Type B pancreatic cell (in vitro differentiated cells): ENCODE data around the gene TNFRSF13B. TPM values are rescaled to one million over a fixed set of nuclear protein-coding genes. Genes with fewer than 3 reads are reported as not detected.
"Not testable (repeated sequence)": the region's sequence is repeated elsewhere in the genome, so short reads cannot be mapped to it uniquely, and the experiment has no call there.

ENCODE experiments used
- DNase-seq: peaks from one replicate; pipeline ENCODE4 v3.0.0; 2021; ENCODE audit warnings: mixed read lengths; ENCODE audit not compliant: unreplicated experiment; ENCODE audit errors: extremely low spot score
- H3K27ac Mint-ChIP-seq: 2 replicates; pipeline ENCODE4 v1.8.0; 2021; ENCODE audit warnings: mild to moderate bottlenecking, mixed read lengths
- H3K27me3 Mint-ChIP-seq: 2 replicates; pipeline ENCODE4 v1.8.0; 2021; ENCODE audit warnings: mixed read lengths
- H3K36me3 Mint-ChIP-seq: 2 replicates; pipeline ENCODE4 v1.8.0; 2021; ENCODE audit warnings: mixed read lengths
- H3K4me1 Mint-ChIP-seq: one replicate; pipeline ENCODE4 v1.8.0; 2021; ENCODE audit warnings: mixed read lengths; ENCODE audit not compliant: unreplicated experiment
- H3K4me3 Mint-ChIP-seq: 2 replicates; pipeline ENCODE4 v1.8.0; 2021; ENCODE audit warnings: mild to moderate bottlenecking, mixed read lengths
- H3K9me3 Mint-ChIP-seq: 2 replicates; pipeline ENCODE4 v1.8.0; 2021; ENCODE audit warnings: mixed read lengths
- total RNA-seq: library from RNA; stranded (reverse); gene quantifications from 2 replicates; pipeline ENCODE4 v1.2.1, GENCODE V29; 2021; ENCODE audit warnings: low replicate concordance
- TF ChIP-seq, protein P1 (sequence below): fragments of 200-600 bp; sonication (generic); conservative IDR thresholded peaks from 2 replicates; pipeline ENCODE4 v1.5.0; 2021; ENCODE audit warnings: antibody characterized with exemption, mild to moderate bottlenecking

TNFRSF13B gene
- total RNA-seq, 1 donor from 2014 or later, result not detected

DNA sequence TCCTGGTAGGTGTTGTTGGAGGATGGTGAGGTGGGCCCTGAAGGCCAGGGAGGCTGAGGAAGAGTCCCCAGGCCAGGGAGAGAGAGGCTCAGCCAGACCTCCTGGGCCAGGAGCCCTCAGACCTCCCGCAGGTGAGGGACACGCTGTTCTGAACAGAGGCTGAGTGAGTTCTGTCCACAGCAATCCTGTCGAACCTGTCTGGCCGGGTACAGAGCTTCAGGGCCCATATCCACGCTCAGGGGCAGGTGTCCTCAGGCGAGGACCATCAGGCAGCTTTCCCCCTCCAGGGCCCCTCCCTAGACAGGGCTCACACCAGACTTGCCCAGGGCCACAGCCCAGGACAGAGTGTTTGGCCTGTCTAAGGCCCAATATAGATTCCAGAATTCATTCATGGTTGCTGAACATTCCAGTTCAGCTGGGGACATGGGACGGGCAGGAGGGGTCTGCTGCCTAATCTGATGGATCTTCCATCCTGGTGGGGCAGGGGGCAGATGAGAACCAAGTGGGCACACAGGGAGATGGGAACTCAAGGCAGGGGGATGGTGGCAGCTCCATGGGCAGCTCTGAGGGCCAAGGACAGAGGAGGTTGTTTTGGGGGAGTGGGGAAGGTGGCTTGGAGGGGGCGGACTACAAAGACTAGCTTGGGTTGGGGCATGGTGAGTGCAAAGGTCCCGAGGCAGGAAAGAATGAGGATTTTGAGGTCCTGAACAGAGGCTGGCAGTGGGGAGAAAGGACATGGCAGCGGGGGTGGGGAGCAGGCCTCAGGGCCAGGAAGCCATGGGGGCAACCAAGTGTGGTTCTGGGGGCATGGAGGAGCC lies 46.9 kb upstream of the TNFRSF13B start:
- no peaks in the 10 kb centered on the region for H3K36me3 Mint-ChIP-seq
- no peaks in the 10 kb centered on the region for H3K27me3 Mint-ChIP-seq
- DNase-seq, result no peak
- H3K4me3 Mint-ChIP-seq, result peak overlapping the region; percentile 16
- H3K9me3 Mint-ChIP-seq, result no peaks in the 10 kb centered on the region
- H3K27ac Mint-ChIP-seq, result peak overlapping the region; percentile 94
- TF ChIP-seq, protein P1, sequence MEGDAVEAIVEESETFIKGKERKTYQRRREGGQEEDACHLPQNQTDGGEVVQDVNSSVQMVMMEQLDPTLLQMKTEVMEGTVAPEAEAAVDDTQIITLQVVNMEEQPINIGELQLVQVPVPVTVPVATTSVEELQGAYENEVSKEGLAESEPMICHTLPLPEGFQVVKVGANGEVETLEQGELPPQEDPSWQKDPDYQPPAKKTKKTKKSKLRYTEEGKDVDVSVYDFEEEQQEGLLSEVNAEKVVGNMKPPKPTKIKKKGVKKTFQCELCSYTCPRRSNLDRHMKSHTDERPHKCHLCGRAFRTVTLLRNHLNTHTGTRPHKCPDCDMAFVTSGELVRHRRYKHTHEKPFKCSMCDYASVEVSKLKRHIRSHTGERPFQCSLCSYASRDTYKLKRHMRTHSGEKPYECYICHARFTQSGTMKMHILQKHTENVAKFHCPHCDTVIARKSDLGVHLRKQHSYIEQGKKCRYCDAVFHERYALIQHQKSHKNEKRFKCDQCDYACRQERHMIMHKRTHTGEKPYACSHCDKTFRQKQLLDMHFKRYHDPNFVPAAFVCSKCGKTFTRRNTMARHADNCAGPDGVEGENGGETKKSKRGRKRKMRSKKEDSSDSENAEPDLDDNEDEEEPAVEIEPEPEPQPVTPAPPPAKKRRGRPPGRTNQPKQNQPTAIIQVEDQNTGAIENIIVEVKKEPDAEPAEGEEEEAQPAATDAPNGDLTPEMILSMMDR, result no peak
- H3K4me1 Mint-ChIP-seq, result peaks cover 19% of the 10 kb centered on the region

DNA sequence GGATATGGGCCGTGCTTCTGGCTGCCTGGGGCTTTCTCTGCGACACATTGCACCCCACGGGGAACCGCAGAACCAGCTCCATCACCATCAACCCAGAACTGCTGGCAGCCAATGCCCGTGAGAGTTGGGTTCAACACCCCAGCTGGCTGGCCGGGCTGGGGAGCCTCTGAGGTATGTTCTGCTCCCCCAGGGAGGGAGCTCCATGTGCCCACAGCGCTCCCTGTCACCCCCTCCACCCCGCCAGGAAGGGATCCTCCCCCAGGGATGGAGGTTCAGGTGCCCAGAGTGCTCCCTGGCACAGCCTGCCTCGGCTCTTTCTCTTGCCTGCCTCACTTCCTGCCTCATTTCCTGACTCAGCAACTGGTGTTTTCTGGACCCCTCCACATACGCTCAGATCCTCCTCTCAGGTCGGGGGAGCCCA lies 46.1 kb upstream of the TNFRSF13B start:
- TF ChIP-seq, protein P1, result no peak
- peaks cover 16% of the 10 kb centered on the region for H3K4me1 Mint-ChIP-seq
- no peak overlapping the region for H3K4me3 Mint-ChIP-seq
- H3K27ac Mint-ChIP-seq, result peak overlapping the region; percentile 94
- no peaks in the 10 kb centered on the region for H3K27me3 Mint-ChIP-seq
- H3K9me3 Mint-ChIP-seq, result no peaks in the 10 kb centered on the region
- no peak for DNase-seq
- no peaks in the 10 kb centered on the region for H3K36me3 Mint-ChIP-seq

DNA sequence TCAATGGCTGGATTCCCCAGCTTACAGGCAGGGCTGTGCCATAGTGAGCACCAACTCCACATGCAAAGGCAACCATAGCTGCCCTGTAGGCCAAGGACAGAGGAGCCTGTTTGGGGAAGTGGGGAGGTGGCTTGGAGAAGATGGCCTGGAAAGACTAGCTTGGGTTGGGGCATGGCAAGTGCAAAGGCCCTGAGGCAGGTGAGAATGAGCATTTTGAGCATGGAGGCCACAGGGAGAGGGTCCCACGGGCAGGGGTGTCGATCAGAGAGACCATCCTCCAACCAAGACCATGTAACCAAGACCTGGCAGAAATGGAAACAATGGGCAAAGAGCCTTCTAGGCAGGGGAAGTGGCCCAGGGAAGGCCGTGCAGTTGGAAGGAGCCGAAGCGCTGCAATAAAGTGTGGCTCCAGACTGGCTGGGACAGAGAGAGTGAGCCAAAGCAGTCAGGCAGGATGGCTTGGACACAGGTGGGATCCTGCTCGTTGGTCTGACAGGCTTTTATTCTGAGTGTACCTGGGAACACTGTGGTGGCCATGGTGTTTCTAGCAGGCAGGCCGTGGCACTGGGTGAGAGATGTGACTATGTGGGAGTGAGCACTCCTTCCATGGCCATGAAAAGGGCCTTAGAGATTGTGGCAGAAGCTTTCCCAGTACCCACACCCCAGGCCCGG lies 45.6 kb upstream of the TNFRSF13B start:
- H3K36me3 Mint-ChIP-seq, result no peaks in the 10 kb centered on the region
- peak overlapping the region; percentile 92 for H3K27ac Mint-ChIP-seq
- H3K4me1 Mint-ChIP-seq, result peaks cover 14% of the 10 kb centered on the region
- no peaks in the 10 kb centered on the region for H3K9me3 Mint-ChIP-seq
- TF ChIP-seq, protein P1, result no peak
- DNase-seq, result no peak
- H3K27me3 Mint-ChIP-seq, result no peaks in the 10 kb centered on the region
- H3K4me3 Mint-ChIP-seq, result no peak overlapping the region

DNA sequence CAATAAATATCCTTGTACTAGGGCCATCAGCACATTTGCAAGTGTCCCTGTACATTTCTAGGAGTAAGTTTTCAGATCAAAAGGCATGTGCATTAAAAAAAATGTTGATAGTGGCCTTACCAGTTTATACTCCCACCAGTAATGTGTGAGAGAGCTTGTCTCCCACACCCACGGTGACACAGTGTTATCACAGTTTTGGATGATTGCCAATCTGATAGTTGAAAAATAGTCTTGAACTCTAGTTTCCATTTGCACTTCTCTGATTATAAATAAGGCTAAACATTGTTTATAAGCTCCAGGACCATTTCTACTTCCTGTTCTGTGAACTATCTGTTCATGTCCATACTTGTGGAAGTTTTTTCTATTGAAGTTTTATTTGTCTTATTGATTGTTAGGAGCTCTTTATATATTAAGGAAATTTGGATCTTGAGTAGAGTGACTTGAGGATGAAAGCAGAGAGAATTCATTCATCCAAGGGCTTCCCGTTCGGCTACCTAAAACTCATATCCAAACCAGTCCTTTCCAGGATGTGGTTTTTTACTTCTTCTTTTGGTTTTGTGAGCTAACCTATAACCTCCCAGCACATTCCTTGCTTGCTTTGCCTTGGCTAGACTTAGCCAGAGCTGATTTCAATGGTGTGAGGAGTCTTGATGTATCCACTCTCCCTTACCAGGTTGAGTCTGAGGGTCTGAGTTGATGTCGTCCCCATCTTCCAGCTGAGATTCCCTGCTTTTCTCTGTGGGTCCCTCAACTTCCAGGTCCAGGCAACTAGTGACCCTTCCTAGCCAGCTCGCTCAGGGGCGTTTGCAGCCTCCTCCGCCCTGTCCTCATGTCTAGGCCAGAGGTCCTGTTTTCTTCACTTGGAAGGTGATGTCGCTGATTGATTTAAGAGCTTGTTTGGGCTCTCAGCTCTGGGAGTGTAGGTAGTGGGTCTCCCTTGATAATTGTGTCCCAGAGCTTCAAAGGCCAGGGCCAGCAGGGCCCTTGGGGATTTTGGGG lies 44.6 kb upstream of the TNFRSF13B start:
- H3K4me3 Mint-ChIP-seq, result peak overlapping the region; percentile 41

DNA sequence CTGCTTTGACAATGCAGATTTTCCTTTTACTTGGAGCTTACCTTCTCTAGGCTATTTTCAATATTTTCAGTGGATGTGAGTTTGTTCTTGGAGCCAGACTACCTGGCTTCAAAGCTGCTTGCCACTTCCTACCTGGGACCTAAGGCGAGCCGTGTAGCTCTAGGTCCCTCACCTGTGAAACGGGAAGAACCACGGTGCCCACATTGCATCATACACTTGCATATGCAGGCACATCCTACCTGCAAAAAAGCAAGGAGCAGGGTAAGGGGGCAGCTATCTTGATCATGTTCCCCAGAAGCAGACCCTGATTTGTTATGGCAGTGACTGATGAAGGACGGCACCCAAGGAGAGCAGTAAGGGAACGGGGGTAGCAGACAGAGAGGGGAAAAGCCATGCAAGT lies 43.3 kb upstream of the TNFRSF13B start:
- Mint-ChIP-seq H3K27ac (peak overlapping the region; percentile 92), H3K4me3 (peak overlapping the region; percentile 48), H3K9me3 (no peaks in the 10 kb centered on the region), H3K27me3 (no peaks in the 10 kb centered on the region), H3K4me1 (peaks cover 14% of the 10 kb centered on the region), H3K36me3 (no peaks in the 10 kb centered on the region)
- TF ChIP-seq, protein P1, result no peak
- no peak for DNase-seq

More for the DNA sequence above, 44.6 kb upstream of the TNFRSF13B start:
- peak overlapping the region; percentile 92 for H3K27ac Mint-ChIP-seq
- not testable (repeated sequence) for H3K9me3 Mint-ChIP-seq, DNase-seq, H3K27me3 Mint-ChIP-seq, H3K36me3 Mint-ChIP-seq
- peaks cover 14% of the 10 kb centered on the region for H3K4me1 Mint-ChIP-seq

DNA sequence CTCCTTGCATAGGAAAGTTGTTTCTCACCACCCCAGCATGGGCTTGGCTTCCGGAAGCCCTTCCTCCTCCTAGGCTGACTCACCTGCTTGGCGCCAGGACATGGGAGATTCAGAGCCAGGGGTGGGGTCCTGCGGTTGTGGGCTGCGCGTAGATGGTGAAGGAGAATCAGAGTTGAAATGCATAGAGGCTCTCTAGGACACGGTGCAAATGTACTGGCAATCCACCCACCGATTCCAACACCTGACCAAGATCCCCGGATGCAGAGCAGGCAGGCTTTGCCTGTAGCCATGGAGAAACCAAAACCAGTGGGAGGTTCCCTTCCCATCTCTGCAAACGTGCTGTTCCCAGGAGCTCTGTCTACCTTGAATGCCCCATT lies 42.8 kb upstream of the TNFRSF13B start:
- H3K36me3 Mint-ChIP-seq, H3K4me3 Mint-ChIP-seq, H3K27me3 Mint-ChIP-seq, DNase-seq, H3K9me3 Mint-ChIP-seq: not testable (repeated sequence)
- Mint-ChIP-seq H3K4me1 (peaks cover 10% of the 10 kb centered on the region), H3K27ac (peak overlapping the region; percentile 92)

DNA sequence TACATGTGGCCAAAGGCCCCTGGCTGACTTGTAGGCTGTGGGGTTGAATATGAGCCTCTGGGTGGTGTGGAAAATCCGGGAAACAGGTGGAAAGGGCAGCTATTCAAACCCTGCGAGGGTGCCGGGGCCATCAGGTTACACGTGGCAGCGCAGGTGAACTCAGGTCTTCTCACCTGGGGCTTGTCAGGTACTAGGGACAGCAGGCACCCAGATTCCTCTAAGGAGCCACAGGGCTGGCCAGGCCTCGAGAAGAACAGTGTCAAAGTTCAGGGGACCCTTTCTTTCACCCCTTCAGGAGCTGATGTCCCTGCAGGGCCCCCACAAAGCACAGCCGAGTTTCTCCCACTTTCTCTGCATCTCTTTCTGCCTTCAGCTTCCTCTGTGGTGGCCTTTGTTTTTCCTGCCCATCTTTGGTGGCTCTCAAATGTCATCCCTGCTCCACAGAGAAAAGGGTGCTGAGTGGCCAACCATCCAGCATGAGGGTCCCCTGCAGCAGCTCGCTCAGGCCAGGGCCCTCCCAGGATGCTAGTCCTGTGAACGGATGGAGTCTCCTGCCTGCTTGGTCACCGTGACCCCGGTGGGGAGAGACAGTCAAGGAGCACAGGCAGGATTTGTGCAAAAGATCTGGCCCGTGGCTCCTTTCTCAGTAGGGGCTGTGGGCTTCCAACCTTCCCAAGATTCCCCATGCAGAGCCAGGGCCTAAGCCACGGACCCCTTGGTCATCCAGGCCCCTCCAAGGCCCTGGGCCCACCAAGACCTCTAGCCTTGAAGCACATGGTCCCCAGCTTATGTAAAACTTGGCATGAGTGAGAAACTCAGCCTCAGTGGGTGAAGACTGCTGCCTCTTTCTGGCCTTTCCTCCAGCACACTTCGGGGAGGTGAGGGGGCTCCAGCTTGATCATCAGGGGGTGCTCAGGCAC lies 42.2 kb upstream of the TNFRSF13B start:
- peak overlapping the region; percentile 92 for H3K27ac Mint-ChIP-seq
- not testable (repeated sequence) for H3K9me3 Mint-ChIP-seq, DNase-seq, H3K27me3 Mint-ChIP-seq, H3K36me3 Mint-ChIP-seq, H3K4me1 Mint-ChIP-seq, H3K4me3 Mint-ChIP-seq

DNA sequence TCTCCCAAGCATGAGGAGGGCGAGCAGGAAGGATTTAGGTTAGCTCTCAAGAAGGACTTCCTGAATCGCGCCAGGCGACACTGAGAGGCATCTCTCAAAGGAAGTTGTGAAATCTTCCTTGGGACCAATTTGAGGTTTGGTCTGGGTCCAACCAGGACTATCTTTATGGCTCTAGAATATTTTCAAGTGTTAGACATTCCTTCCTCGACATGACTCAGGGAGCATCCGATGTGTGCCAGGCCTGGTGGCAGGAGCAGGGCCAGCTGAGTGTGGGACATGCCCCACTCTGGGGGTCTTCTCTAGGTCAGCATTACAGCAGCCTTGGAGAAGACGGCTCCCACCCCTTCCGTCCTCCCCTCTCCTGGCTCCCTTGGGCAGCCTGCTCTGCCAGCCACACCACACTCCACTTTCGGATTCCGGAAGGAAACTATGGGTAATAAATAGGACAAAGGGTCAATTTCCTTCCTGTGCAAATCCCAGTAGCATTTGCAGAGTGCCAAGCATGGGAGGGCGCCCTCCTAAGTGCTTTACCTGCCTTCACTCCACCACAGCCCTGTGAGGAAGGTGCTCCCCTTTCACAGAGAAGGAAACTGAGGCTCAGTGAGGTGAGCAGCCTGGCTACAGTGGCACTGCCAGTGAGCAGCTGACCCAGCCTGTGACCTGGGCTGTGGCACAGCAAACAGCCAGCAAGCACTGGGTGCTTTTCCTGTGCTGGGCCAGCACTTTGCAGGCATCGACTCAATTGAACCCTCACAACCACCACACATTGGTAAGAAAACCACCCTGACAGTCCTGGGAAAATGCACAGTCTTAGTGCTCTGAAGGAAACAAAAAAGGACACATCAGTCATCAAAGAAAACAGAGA lies 39.4 kb upstream of the TNFRSF13B start:
- H3K4me1 Mint-ChIP-seq, H3K4me3 Mint-ChIP-seq, H3K9me3 Mint-ChIP-seq, DNase-seq, H3K27ac Mint-ChIP-seq, H3K36me3 Mint-ChIP-seq, H3K27me3 Mint-ChIP-seq: not testable (repeated sequence)
